Gastroesophageal sphincter (tissue), 3 donors: Measurements from ENCODE around the gene CPEB1.

Experiments used
- CTCF ChIP-seq, 4 experiments: fragments of 200-600 bp in 2 of 4; fragments of 450-650 bp in 2 of 4; sonication (generic) in 1 of 4; IDR thresholded peaks; one replicate each; pipeline ENCODE4 v1.5.1; 2017 to 2019; ENCODE audit warnings: antibody characterized with exemption in 4 of 4, mild to moderate bottlenecking in 2 of 4, moderate library complexity in 2 of 4
- EP300 ChIP-seq: sonication (generic); formaldehyde crosslinking; IDR thresholded peaks from one replicate; pipeline ENCODE4 v1.6.1; 2017; ENCODE audit warnings: antibody characterized with exemption, mild to moderate bottlenecking
- POLR2A ChIP-seq, 2 donors: fragments of 450-650 bp; IDR thresholded peaks; one replicate each; pipeline ENCODE4 v1.6.1; 2017; ENCODE audit warnings: antibody characterized with exemption in 2 of 2, mild to moderate bottlenecking in 2 of 2, moderate library complexity in 1 of 2

- TF ChIP-seq CTCF (IDR thresholded peaks at IDR 0.05) (no peak), POLR2A (IDR thresholded peaks at IDR 0.05) (no peak), EP300 (no peak)
Observed at GRCh38 chr15:82554351-82554750, 92.8 kb downstream of the CPEB1 start.
